Measurements from ENCODE around the gene ITPR2.
"Not testable (repeated sequence)": the region's sequence is repeated elsewhere in the genome, so short reads cannot be mapped to it uniquely, and the experiment has no call there.

Gene ITPR2

GRCh38 chr12:26786491-26786864 is 46.5 kb downstream of the ITPR2 start:
- no peak for DNase-seq
- H3K36me3 ChIP-seq: no peaks in the 10 kb centered on the region
- H3K9me3 ChIP-seq: no peaks in the 10 kb centered on the region
- H3K27me3 ChIP-seq: no peaks in the 10 kb centered on the region
- peaks cover 5% of the 10 kb centered on the region; the same call in 1 of the 2 replicates for H3K4me1 ChIP-seq
- no peak overlapping the region for H3K4me3 ChIP-seq (ENCODE audit: low read depth, low read length)
- TF ChIP-seq CTCF (IDR thresholded peaks at IDR 0.05; ENCODE audit: low read depth, low read length): no peak

- not testable (repeated sequence) for DNase-seq; H3K4me3 ChIP-seq (ENCODE audit: low read depth, low read length); H3K36me3 ChIP-seq; H3K27me3 ChIP-seq; H3K4me1 ChIP-seq; H3K9me3 ChIP-seq
Observed at GRCh38 chr12:26783816-26784379, 49.1 kb downstream of the ITPR2 start.

GRCh38 chr12:26783131-26783526 is 49.9 kb downstream of the ITPR2 start:
- no peak for TF ChIP-seq CTCF (IDR thresholded peaks at IDR 0.05; ENCODE audit: low read depth, low read length)
- Histone ChIP-seq H3K9me3 (no peaks in the 10 kb centered on the region), H3K36me3 (no peaks in the 10 kb centered on the region), H3K4me1 (peaks cover 5% of the 10 kb centered on the region; the same call in 1 of the 2 replicates), H3K27me3 (no peaks in the 10 kb centered on the region), H3K4me3 (ENCODE audit: low read depth, low read length) (no peak overlapping the region)
- no peak for DNase-seq

GRCh38 chr12:26782372-26783130 is 50.4 kb downstream of the ITPR2 start:
- Histone ChIP-seq H3K36me3 (no peaks in the 10 kb centered on the region), H3K9me3 (no peaks in the 10 kb centered on the region), H3K27me3 (no peaks in the 10 kb centered on the region), H3K4me3 (ENCODE audit: low read depth, low read length) (no peak overlapping the region), H3K4me1 (peaks cover 5% of the 10 kb centered on the region; the same call in 1 of the 2 replicates)
- no peak for DNase-seq
- no peak for TF ChIP-seq CTCF (IDR thresholded peaks at IDR 0.05; ENCODE audit: low read depth, low read length)

GRCh38 chr12:26780656-26781055 is 52.3 kb downstream of the ITPR2 start:
- 0 out of 2 replicates have a peak, but pooled peaks have one; percentile 2 for TF ChIP-seq CTCF (IDR thresholded peaks at IDR 0.05; ENCODE audit: low read depth, low read length)
- not testable (repeated sequence) for H3K4me1 ChIP-seq; H3K9me3 ChIP-seq; DNase-seq; H3K27me3 ChIP-seq; H3K4me3 ChIP-seq (ENCODE audit: low read depth, low read length); H3K36me3 ChIP-seq

- not testable (repeated sequence) for H3K4me3 ChIP-seq (ENCODE audit: low read depth, low read length); H3K4me1 ChIP-seq; H3K9me3 ChIP-seq; H3K27me3 ChIP-seq; H3K36me3 ChIP-seq; DNase-seq
Observed at GRCh38 chr12:26778173-26778775, 54.7 kb downstream of the ITPR2 start.

- Histone ChIP-seq H3K4me1 (no peaks in the 10 kb centered on the region), H3K27me3 (no peaks in the 10 kb centered on the region), H3K9me3 (no peaks in the 10 kb centered on the region; the same call in none of the 2 replicates), H3K36me3 (no peaks in the 10 kb centered on the region), H3K4me3 (ENCODE audit: low read depth, low read length) (no peak overlapping the region)
- TF ChIP-seq CTCF (IDR thresholded peaks at IDR 0.05; ENCODE audit: low read depth, low read length): no peak
- DNase-seq: no peak
Observed at GRCh38 chr12:26777236-26777635, 55.8 kb downstream of the ITPR2 start.

- not testable (repeated sequence) for H3K9me3 ChIP-seq; H3K36me3 ChIP-seq; H3K4me1 ChIP-seq; H3K4me3 ChIP-seq (ENCODE audit: low read depth, low read length); H3K27me3 ChIP-seq; DNase-seq
Observed at GRCh38 chr12:26775991-26776390, 57.0 kb downstream of the ITPR2 start.
